HFF-Myc (cell line): ENCODE results near the gene GRM8.
A peak's percentile ranks its signal among the peaks of the same experiment; 100 is the strongest.

ENCODE experiments used
- DNase-seq: peaks from one replicate; pipeline ENCODE4 v3.0.0-alpha.2; 2011; ENCODE audit warnings: low read depth; ENCODE audit errors: extremely low read depth
- H3K4me3 ChIP-seq: replicated peaks from 2 replicates; pipeline ENCODE4 v1.5.1; 2011; ENCODE audit warnings: low read depth, mild to moderate bottlenecking, control low read depth, low read length
- TF ChIP-seq, protein P1 (sequence below): IDR thresholded peaks from 2 replicates; pipeline ENCODE4 v1.5.1; 2012; ENCODE audit warnings: mild to moderate bottlenecking, low read depth, low read length, control low read depth; ENCODE audit errors: missing control alignments

The GRM8 gene

GRCh38 chr7:126690848-126691751, 561.6 kb downstream of the GRM8 start:
- TF ChIP-seq, protein P1, sequence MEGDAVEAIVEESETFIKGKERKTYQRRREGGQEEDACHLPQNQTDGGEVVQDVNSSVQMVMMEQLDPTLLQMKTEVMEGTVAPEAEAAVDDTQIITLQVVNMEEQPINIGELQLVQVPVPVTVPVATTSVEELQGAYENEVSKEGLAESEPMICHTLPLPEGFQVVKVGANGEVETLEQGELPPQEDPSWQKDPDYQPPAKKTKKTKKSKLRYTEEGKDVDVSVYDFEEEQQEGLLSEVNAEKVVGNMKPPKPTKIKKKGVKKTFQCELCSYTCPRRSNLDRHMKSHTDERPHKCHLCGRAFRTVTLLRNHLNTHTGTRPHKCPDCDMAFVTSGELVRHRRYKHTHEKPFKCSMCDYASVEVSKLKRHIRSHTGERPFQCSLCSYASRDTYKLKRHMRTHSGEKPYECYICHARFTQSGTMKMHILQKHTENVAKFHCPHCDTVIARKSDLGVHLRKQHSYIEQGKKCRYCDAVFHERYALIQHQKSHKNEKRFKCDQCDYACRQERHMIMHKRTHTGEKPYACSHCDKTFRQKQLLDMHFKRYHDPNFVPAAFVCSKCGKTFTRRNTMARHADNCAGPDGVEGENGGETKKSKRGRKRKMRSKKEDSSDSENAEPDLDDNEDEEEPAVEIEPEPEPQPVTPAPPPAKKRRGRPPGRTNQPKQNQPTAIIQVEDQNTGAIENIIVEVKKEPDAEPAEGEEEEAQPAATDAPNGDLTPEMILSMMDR: no peak
- no peak for DNase-seq
- no peak overlapping the region for H3K4me3 ChIP-seq

GRCh38 chr7:126690104-126690503, 562.6 kb downstream of the GRM8 start:
- TF ChIP-seq, protein P1: no peak
- DNase-seq: no peak
- no peak overlapping the region for H3K4me3 ChIP-seq

GRCh38 chr7:126689037-126689436, 563.7 kb downstream of the GRM8 start:
- peak; percentile 33 for DNase-seq
- TF ChIP-seq, protein P1: no peak

GRCh38 chr7:126686474-126686873, 566.3 kb downstream of the GRM8 start:
- DNase-seq: no peak
- TF ChIP-seq, protein P1: no peak
- H3K4me3 ChIP-seq: no peak overlapping the region

More at GRCh38 chr7:126689037-126689436, 563.7 kb downstream of the GRM8 start:
- no peak overlapping the region for H3K4me3 ChIP-seq

DNA sequence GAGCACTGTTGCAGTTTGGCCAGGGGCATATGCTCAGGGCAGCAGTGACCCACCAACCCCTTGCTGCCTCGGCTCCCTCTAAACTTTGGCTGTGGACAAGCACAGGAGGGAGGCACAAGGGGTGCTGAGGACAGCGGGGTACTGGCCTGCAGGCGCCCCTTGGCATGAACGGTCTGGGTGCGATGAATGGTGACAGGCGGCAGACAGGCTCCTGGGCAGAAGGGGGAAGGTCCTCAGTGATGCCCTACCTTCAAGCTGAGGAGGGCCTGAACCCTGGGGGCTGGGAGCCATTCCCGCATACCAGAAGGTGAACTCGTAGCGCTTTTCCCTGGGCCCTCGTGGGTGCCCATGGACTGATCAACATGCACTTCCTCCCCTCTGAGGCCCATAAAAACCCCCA, 567.1 kb downstream of the GRM8 start:
- no peak overlapping the region for H3K4me3 ChIP-seq
- TF ChIP-seq, protein P1: no peak
- no peak for DNase-seq

GRCh38 chr7:126685018-126685573, 567.6 kb downstream of the GRM8 start:
- no peak overlapping the region for H3K4me3 ChIP-seq
- TF ChIP-seq, protein P1: no peak
- DNase-seq: no peak
